NCI-H1436 (cell line): ENCODE data around the gene CDC42BPA.

ENCODE experiments used
- DNase-seq: peaks from one replicate; lab custom pipeline; 2025; lab: John Stamatoyannopoulos, UW

CDC42BPA gene

GRCh38 chr1:227212164-227212563 lies 106.1 kb downstream of the CDC42BPA start:
- no peak for DNase-seq

- no peak for DNase-seq
These were observed 107.7 kb downstream of the CDC42BPA start for GRCh38 chr1:227210604-227211003.

GRCh38 chr1:227197064-227197463 lies 121.2 kb downstream of the CDC42BPA start:
- DNase-seq: no peak

GRCh38 chr1:227192163-227192562 lies 126.1 kb downstream of the CDC42BPA start:
- no peak for DNase-seq

GRCh38 chr1:227191607-227192006 lies 126.7 kb downstream of the CDC42BPA start:
- no peak for DNase-seq

GRCh38 chr1:227190321-227190720 lies 128.0 kb downstream of the CDC42BPA start:
- DNase-seq: no peak

- no peak for DNase-seq
These were observed 133.0 kb downstream of the CDC42BPA start for GRCh38 chr1:227185291-227185690.

- DNase-seq: no peak
These were observed 136.3 kb downstream of the CDC42BPA start for GRCh38 chr1:227182012-227182411.

GRCh38 chr1:227175611-227176010 lies 142.7 kb downstream of the CDC42BPA start:
- DNase-seq: no peak

- no peak for DNase-seq
These were observed 144.1 kb downstream of the CDC42BPA start for GRCh38 chr1:227174164-227174563.

- no peak for DNase-seq
These were observed 147.7 kb downstream of the CDC42BPA start for GRCh38 chr1:227170361-227171166.

GRCh38 chr1:227169343-227169742 lies 148.9 kb downstream of the CDC42BPA start:
- DNase-seq: no peak

- DNase-seq: no peak
These were observed 150.8 kb downstream of the CDC42BPA start for GRCh38 chr1:227167276-227168101.

- no peak for DNase-seq
These were observed 151.7 kb downstream of the CDC42BPA start for GRCh38 chr1:227166559-227166958.

GRCh38 chr1:227161470-227161869 lies 156.8 kb downstream of the CDC42BPA start:
- DNase-seq: no peak

- no peak for DNase-seq
These were observed 161.8 kb downstream of the CDC42BPA start for GRCh38 chr1:227156520-227156919.

- DNase-seq: peak; percentile 9
These were observed 162.6 kb downstream of the CDC42BPA start for GRCh38 chr1:227155688-227156087.

- no peak for DNase-seq
These were observed 163.3 kb downstream of the CDC42BPA start for GRCh38 chr1:227155004-227155403.

GRCh38 chr1:227152525-227152924 lies 165.8 kb downstream of the CDC42BPA start:
- no peak for DNase-seq

GRCh38 chr1:227140376-227140775 lies 177.9 kb downstream of the CDC42BPA start:
- no peak for DNase-seq

- DNase-seq: no peak
These were observed 182.0 kb downstream of the CDC42BPA start for GRCh38 chr1:227136210-227136820.

- DNase-seq: no peak
These were observed 183.5 kb downstream of the CDC42BPA start for GRCh38 chr1:227134686-227135314.
